Measurements from ENCODE around the gene CYBA.

GRCh38 chr16:88652762-88653063 is 1.9 kb upstream of the CYBA start:
- TF ChIP-seq CTCF (IDR thresholded peaks at IDR 0.05) (no peak), POLR2AphosphoS5 (IDR thresholded peaks at IDR 0.05; ENCODE audit: insufficient read depth in 1 of 2, low read depth in 1 of 2) (no peak), POLR2A (IDR thresholded peaks at IDR 0.05) (no peak)
